NOMO-1 (cell line): ENCODE measurements around the gene BNC2.

Source experiments
- DNase-seq, 2 experiments: peaks; one replicate each; lab custom pipeline; 2025; ENCODE audit not compliant: unreplicated experiment in 2 of 2; lab: John Stamatoyannopoulos, UW

The BNC2 gene

DNA sequence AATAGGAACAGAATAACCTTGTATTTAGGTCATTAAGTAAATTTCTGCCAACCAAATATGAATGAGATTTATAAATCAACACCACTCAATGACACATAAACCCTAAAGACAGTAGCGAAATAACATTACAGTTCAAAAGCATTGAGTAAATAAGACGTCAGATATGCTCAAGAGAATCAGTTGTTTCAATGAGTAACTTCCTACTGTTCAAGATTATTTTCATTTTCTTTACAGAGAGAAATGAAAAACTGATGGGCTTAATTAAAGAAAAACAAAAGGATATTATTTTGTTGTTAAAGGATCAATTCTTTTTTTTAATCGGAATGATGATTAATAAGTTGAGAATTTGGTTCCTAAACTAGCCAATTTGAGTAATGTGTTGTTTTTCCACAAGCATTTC is 150.1 kb downstream of the BNC2 start:
- no peak for DNase-seq

DNA sequence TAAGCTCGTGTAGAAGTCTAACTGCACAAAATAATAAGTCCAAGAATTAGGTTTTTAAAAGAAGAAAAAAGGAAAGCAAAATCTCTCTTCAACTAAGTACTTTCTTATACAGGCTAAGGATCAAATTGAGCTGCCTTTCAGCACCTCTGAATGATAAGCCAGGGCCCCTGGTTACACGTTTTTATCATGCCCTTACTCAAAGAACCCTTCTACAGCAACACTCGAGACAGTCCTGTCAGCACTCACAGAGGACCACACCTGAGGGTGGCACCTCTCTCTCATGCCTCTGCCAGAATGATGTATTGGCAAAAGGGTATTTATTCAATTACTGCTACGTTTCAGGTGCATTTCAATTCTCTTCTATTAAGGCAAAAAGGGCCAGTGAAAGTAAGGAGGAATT is 150.5 kb downstream of the BNC2 start:
- no peak for DNase-seq

DNA sequence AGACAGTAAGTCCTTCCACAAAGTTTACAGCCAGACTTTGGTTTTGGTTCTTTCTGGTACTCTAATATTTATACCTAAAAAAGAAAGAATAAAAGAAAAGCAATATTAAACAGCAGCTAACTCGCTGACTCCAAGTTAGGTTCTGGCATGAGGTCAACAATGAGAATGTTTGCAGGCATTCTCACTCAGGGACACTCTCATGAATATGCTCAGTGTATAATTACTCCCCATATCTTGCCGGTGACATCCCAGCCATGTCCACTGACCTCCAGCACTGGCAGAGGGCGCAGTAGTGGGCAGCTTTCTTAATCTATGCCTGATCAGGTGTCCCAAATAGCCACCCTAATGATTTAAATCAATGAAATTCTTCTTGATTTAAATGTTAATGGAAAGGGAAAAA is 151.5 kb downstream of the BNC2 start:
- DNase-seq, result no peak

DNA sequence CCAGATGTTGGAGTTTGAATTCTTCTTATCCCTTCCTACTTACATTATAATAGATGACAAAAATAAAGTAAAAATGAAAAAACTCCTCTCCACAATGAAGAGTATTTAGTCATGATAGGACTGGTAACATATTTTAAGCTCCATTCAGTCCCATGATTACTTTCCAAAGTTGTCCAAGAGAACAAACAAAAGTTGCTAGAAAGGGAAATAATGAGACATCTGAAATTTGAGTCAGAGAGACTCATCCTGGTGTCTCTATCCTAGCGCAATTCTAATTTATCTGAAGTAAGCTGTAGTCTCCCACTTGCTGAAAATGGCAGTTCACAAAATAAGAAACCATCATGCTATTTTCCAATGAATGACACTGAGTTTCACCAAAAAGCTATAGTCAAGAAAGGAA is 152.2 kb downstream of the BNC2 start:
- no peak for DNase-seq

DNA sequence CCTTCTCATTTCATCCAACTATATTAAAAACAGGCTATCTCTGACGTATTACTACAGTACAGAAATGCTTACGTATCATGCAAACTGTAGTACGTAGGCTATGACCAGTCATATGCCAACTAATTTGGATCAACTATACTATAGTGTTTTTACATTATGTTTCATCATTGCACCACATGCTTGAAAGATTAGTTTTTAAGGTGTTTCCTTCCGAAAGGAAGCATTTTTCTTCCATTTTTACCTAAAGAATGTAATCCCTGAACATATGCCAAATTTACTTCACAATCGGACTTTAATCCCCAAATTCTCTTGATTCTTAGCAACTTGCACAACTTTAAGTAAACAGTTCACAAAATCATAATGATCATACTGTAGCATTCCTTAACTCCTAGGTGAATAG is 153.9 kb downstream of the BNC2 start:
- DNase-seq, result no peak

DNA sequence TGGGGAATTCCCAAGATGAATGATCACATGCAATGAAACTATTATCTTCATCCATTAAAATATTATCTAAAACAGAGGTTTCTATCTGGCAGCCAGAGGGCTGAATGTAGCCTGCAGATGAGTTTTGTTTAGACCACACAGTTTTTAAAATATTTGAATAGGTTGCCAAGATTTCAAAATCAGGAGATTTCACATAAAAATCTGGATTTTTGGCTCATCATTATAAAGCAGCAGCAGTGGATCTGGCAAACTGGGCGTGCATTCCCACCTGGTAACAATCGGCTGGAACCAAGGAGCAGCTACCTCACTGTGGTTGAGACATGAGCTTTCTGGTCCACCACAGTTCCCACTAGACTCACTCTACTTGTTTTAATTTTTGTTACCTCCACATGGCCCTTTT is 155.1 kb downstream of the BNC2 start:
- DNase-seq, result no peak

DNA sequence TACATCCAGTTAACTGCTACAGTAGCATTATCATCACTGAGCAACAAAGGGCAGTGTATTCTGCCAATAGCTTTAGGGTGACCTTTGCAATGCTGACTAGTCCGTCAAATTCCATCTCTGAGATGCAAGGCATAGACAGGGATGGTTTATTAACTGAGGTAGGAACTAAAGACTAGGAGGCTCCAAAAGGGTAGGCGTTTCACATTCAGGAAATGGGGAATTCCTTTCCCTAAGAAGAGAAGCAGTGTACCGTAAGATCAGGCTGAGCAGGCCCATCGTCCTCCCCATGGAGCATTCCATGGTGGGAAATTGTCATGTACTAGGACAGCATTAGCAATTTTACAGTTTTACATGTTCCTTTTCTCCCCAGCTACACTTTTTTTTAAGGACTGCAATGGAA is 157.7 kb downstream of the BNC2 start:
- DNase-seq, result no peak

DNA sequence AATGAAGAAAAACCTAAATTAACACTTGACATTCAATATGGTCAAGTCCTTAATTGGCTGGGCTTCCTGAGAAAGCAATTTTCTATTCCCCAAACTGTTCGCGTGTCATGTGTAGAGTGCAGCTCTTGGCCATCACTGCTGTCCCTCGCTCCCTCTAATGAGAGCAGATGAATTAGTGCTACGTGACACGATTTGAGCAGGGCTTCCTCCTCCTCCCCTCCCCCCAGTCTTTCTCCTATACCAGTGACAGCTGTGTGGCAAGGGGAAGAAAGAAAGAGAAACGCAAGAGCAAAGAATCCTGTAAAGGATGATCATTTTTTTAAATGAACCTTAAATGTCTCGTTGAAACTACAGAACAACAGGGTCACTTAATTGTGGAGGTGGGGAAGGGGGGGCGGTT is 159.6 kb downstream of the BNC2 start:
- DNase-seq, result no peak

DNA sequence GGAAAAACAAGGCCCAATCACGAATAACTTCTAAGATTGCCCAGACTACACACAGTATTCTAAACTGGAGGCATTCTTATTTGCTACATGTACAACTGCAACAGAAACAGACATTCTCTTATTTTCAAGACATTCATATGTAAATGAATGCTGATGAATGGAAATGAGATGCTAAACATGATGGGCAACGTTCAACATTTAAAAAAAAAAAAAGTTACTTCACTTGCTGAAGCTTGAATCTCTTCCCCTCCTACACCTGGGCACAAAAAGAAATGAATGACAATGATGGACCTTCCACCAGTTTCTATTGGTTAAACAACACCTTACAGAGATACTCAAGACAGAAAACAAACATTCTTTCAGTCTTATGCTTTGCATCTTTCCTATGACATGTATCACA is 160.5 kb downstream of the BNC2 start:
- no peak for DNase-seq

DNA sequence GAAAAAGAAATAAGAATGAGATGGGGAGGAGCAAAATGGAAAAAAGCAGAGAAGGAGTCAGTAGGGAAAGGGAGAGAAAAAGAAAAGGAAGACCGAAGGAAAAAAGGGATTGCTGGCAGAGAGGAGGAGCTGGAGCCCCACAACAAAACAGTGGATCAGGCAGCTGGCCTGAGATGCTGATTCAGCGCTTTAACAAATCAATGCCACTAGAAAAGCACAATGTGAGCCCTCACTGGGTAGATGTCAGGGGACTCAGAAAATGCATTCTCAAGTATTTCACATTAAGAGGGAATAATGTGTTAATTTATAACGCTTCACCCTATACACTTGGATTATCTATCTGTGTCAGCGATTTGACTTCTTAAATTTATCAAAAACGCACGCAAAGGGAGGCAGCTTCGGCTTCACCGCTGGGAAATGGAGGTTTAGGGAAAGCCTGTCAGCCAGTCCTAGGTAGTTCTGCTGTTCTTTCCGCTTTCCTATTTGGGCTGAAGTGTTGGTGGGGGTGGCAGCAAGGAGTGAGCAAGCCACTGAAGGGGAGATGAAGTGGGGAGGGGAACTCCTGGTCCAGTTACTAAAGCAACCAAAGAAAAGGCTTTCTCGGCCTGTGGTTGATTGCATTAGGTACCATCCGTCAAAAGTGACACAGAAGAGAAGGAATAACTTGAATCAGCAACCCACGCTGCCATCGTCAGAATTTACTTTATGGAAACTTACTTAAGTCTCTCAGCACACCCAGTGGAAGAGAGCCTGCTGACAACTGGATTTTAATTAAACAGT is 161.6 kb downstream of the BNC2 start:
- no peak for DNase-seq

DNA sequence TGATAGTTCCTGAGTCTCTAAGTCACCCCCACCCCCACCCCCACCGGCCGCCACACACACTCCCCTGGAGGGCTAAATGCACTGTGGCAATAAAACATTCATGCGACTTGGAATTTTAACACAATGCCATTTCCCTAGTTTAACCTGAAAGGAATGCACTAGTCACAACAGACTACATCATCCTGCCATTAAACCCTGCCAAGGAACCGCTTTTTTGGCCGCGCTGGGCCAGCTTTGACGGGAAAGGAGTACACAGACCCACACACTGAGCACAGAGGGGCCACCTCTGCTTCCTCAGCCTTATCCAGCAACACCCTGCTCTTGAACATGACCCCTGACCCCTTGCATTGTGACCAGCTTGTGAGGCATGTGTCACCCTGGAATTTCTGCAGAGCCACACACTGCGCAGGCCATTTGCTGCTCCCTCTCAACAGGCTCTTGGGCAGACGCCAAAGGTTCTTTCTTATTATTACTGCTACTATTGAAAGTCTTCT is 165.3 kb downstream of the BNC2 start:
- no peak for DNase-seq

DNA sequence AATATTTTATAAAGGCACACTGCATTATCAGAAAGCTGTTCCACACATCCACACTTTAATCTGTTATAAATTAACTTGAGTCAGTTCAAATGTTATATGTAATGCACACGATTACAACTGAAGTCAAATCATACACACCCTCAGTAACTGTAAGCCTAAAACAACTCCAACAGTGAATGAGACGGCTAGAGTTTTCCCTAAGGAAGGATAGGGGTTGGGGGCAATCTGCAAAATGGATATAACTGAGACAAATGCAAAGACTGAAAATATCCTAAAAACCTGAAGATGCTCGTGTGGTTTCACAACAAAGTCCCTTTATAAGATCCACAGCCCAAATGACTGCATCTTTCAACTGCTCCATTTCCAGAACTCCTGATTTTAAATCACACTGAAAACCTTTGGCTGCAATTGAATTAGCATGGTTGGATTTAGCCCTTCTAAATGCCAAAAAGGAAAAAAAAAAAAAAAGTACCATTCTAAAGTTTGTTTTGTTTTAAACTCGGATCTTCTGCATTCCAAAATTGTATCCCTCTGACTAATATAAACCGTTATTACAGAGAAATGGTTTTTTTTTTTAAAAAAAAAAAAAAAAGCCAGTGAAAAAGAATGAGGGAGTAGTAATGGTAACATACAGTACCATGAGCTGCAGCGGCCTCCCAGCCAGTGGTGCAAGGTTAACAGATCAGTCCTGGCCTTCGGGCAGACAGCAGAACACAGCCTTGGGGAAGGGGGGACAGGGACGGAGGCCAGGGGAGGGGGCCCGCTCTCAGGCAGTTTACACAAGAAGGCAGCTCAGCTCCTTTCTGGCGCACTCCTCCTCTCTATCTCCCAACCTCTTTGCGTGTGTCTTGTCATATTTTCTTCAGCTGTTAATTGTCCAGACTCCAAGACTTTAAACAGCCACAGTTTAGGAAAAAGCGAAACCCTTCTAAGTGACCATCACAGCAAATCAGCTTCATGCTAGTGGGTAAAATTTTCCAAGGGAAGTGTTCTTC is 166.1 kb downstream of the BNC2 start:
- no peak for DNase-seq

DNA sequence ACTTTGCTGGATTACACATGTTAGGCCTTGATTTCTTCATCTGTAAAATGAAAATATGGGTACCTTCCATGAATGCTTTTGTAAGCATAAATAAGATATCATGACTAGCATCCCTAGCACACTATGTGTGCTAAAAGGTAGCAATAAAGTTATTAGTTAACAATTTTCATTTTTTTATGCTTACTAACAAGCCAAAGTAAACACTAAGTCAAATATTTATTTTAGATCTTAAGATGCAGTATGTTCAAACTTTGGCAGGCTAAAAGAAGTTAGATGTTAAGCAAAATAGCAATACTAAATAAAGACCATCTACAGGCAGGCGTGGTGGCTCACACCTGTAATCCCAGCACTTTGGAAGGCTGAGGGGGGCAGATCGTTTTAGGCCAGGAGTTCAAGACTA is 169.1 kb downstream of the BNC2 start:
- DNase-seq, result no peak

DNA sequence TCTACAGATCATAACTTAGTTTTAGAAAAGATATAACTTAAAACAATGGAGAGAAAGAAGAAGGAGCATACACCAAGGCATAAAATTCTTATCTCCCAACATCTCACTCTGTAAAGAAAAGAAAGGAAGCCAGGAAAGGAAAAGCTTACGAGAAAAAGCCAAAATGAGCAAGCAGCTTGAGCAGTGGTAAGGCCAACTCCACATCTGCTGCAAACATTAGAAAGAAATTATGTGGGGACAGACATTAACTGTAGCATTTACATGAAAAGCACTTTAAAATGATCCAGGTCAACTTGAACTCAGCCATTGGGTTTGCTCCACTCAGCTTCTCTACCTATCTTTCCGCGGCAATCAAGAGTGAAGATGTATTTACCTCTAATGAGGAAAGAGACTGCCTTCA is 176.9 kb downstream of the BNC2 start:
- DNase-seq, result no peak

DNA sequence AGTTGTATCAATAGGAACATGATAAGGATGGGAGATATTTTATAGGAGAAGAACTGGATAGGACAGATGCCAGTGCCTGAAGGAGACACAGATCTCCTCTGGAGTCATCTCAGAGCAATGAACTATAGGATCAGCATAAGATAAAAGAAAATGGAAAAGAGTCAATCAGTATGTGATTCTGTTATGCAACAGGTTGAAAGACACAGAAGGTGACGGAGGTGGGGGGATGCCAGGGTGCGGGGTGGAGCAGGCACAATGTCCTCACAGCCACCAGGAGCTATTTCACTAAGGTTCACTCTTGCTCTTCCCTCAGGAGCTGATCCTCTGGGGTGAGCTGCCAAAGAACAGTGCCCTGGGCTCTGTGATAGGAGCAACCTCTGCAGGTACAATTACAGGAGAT is 179.8 kb downstream of the BNC2 start:
- DNase-seq, result no peak

DNA sequence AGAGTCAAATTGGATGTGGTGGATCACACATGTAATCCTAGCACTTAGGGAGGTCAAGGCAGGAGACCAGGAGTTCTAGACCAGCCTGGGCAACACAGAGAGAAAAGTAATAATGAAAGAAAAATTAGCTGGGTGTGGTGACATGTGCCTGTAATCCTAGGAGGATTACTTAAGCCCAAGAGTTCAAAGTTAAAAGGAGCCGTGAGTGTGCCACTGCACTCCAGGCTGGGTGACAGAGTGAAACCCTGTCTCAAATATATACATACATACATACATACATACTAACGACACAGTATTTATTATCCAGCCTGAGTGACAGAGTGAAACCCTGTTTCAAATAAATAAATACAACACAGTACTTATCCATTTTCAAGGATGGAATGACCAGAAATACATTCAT is 180.3 kb downstream of the BNC2 start:
- DNase-seq, result no peak

DNA sequence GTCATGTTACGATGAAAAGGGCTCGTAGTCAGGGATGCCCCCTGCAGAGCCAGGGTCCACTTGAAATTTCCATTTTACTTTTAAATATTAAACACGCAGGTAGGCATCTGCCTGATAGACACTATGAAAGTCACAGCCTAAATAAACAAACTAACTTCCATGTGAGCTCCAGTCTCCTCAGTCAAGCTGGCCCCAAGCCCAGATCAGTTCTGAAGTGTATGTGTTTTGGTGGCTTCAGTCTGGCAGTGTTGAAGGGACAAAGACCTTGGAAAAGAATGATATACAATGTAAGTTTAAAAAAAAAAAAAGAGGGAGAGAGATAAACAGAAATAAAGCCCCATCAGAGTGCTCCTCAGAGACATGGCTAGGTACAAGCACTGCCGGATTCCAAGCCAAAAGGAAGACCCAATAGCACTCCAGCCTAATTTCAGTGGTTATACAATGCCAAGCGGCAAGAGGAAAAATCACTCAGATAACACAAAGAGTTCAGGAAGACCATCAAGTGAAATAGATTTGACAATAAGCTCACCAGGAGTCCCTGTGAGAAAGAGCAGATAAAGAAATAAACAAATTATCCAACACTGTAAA is 181.0 kb downstream of the BNC2 start:
- no peak for DNase-seq

DNA sequence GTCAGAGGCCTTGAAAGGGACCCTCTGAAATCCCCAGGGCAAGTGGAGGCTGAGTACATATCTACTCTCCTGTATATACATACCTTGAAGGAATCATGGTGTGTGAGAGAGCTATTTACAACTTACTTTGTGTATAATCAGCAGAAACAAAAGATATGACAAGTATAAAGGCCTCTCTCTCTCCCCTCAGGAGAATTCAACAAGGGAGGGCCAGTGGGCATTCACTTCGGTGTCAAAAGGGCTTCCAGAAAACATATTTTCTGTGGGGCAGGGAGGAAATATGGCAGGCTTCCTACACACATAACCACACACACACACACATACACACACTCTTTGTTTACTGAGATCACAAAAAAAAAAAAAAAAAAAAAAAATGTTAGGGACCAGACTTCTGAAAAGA is 181.7 kb downstream of the BNC2 start:
- DNase-seq, result no peak

DNA sequence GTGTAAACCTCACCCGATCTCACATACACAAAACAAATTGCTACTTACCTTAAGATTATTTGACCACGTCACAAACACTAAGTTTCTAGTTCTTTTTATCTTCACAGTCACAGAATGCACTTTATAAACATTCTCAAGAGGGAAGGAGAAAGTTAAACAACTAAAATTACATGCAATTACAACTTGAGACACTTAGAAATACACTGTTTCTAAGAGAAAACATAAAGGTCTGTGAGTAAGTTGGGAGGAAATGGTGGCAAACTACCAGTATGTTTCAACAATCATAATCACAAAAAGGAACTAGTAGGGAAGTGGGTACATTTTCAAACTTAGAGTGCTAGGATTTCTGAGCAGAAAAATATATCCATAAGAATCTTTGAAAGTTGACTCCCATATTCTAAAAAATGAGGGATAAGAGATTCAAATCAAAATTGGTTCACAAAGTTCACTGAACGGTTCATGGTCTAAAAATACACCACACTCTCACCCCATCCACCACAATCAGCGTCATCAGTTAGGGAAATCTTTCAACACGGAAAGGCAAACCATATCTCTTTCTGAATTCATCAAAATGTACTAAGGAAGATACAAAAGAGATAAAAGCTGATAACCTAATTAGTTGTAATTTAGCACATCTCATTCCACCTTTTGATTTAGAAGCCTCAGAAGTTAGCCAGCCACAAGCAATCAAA is 182.6 kb downstream of the BNC2 start:
- no peak for DNase-seq

DNA sequence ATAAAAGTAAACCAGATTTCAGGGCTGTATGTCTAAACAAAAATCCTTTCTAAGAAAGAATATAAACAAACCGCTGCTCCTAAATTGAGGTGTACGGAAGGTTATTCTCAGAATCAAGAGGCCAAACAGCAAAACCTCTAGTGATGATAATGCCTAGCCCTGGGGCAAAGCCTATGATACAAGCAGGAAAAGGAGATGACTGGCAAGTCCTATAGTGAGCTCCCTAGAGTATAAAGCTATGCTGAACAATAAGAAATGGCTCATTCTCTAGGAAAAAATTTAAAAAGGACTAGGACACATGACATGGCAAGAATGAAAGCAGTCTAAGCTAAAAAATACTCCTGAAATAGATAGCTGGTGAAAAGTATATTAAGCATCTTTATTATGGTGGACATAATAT is 187.1 kb downstream of the BNC2 start:
- no peak for DNase-seq

DNA sequence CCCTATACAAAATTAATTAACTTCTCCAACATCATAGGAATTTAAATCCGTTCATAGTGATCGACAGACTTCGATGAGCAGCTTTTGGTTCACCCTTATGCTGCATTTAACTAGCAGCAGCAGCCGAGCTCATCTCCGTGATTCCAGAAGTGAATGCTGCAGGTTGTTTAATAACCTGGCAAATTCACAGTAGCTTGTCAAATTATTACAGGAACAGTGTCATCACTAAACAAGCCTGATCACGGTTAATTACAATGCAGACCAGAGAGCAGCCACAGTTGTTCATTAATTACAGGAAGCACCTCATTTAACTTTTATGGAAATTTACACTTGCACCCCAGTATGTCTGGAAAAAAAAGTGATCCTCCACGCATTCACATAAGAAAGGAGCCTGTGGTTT is 188.2 kb downstream of the BNC2 start:
- DNase-seq, result no peak
